PC-9 (cell line): ENCODE measurements around the gene UBA52. TPM values are rescaled to one million over a fixed set of nuclear protein-coding genes. Genes with fewer than 3 reads are reported as not detected.
A peak's percentile ranks its signal among the peaks of the same experiment; 100 is the strongest.

ENCODE experiments used
- BruUV-seq: library from RNA; stranded (reverse); fragments of 400-500 nt; replicated peaks from 2 replicates; lab custom pipeline; 2021; lab: Mats Ljungman, UMichigan
- CTCF ChIA-PET: fragments of 300-600 bp; sonication (Branson Sonifier 250); formaldehyde crosslinking; loops from one replicate; lab custom pipeline; 2022; ENCODE audit warnings: antibody characterized with exemption; lab: Charles Lee
- POLR2A ChIA-PET: fragments of 300-600 bp; sonication (Branson Sonifier 250); formaldehyde crosslinking; loops from one replicate; lab custom pipeline; 2022; ENCODE audit warnings: antibody characterized with exemption; ENCODE audit not compliant: unreplicated experiment; lab: Charles Lee
- DNase-seq, 2 experiments: peaks; one replicate each; pipeline versions ENCODE4 v3.0.0 to v3.0.0-alpha.2; 2015 to 2022; ENCODE audit warnings: mixed read lengths in 1 of 2
- H2AFZ ChIP-seq: fragments of 200-600 bp; sonication (generic); 2 replicates; pipeline ENCODE4 v1.8.1; 2017; ENCODE audit warnings: antibody characterized with exemption
- H3F3A ChIP-seq: fragments of 200-600 bp; sonication (generic); 2 replicates; pipeline ENCODE4 v1.8.1; 2017; ENCODE audit warnings: antibody characterized with exemption, mild to moderate bottlenecking, low read depth; ENCODE audit not compliant: insufficient read depth
- H3K27ac ChIP-seq: fragments of 200-600 bp; sonication (generic); 2 replicates; pipeline ENCODE4 v1.6.1; 2016; ENCODE audit warnings: mixed run types
- H3K27me3 ChIP-seq: fragments of 200-600 bp; sonication (generic); 2 replicates; pipeline ENCODE4 v1.6.1; 2016; ENCODE audit warnings: low read depth, mixed run types; ENCODE audit not compliant: insufficient read depth
- H3K36me3 ChIP-seq: fragments of 200-600 bp; sonication (generic); 2 replicates; pipeline ENCODE4 v1.6.1; 2016; ENCODE audit warnings: low read depth, mixed run types
- H3K4me1 ChIP-seq: fragments of 200-600 bp; sonication (generic); replicated peaks from 2 replicates; pipeline ENCODE4 v1.6.1; 2016; ENCODE audit warnings: mixed run types; ENCODE audit not compliant: insufficient read depth
- H3K4me2 ChIP-seq: fragments of 200-600 bp; sonication (generic); 2 replicates; pipeline ENCODE4 v1.6.1; 2017; ENCODE audit warnings: mixed run types
- H3K4me3 ChIP-seq: fragments of 200-600 bp; sonication (generic); 2 replicates; pipeline ENCODE4 v1.6.1; 2016; ENCODE audit warnings: mixed run types
- H3K79me2 ChIP-seq: fragments of 200-600 bp; sonication (generic); 2 replicates; pipeline ENCODE4 v1.6.1; 2017; ENCODE audit warnings: low read depth, mixed run types
- H3K9me2 ChIP-seq: fragments of 200-600 bp; sonication (generic); 2 replicates; pipeline ENCODE4 v1.8.1; 2017; ENCODE audit warnings: mild to moderate bottlenecking; ENCODE audit not compliant: insufficient read depth
- H3K9me3 ChIP-seq: fragments of 200-600 bp; sonication (generic); 2 replicates; pipeline ENCODE4 v1.8.1; 2016; ENCODE audit warnings: low read depth; ENCODE audit not compliant: insufficient read depth
- H4K20me1 ChIP-seq: fragments of 200-600 bp; sonication (generic); 2 replicates; pipeline ENCODE4 v1.8.1; 2017; ENCODE audit not compliant: insufficient read depth
- CTCF ChIP-seq: fragments of 200-600 bp; sonication (generic); conservative IDR thresholded peaks from 2 replicates; pipeline ENCODE4 v1.6.1; 2017; ENCODE audit warnings: mixed run types, antibody characterized with exemption, mild to moderate bottlenecking, moderate library complexity
- EZH2 ChIP-seq: fragments of 200-600 bp; sonication (generic); IDR thresholded peaks from 2 replicates; pipeline ENCODE4 v1.8.0; 2017; ENCODE audit warnings: antibody characterized with exemption, low read depth
- intact Hi-C: fragments of 100-400 bp; cut with micrococcal nuclease; formaldehyde crosslinking; loops from one replicate; pipeline ENCODE4 v1.10.0; 2022; ENCODE audit not compliant: unreplicated experiment
- total RNA-seq: library from RNA; stranded (reverse); gene quantifications from 2 replicates; pipeline ENCODE4 v1.2.3, GENCODE V29; 2021

Gene UBA52
- total RNA-seq, 1 experiment from 2014 or later: 1,141 TPM

- DNase-seq: no peak
- H3K36me3 ChIP-seq: no peaks in the 10 kb centered on the region
- peaks cover 26% of the 10 kb centered on the region for H3K4me1 ChIP-seq
- peaks cover 61% of the 10 kb centered on the region for H3K27me3 ChIP-seq
- peak within 1 kb of the TSS; percentile 53; the same call in 1 of the 2 replicates for H3K4me3 ChIP-seq
- no peaks in the 10 kb centered on the region for H3K9me2 ChIP-seq
- H3K9me3 ChIP-seq: no peaks in the 10 kb centered on the region
- H4K20me1 ChIP-seq: no peaks in the 10 kb centered on the region
- BruUV-seq: no TSS peak
- H3K4me2 ChIP-seq: peak within 1 kb of the TSS; percentile 86
- no peak within 1 kb of the TSS for H3K27ac ChIP-seq
- ChIA-PET CTCF (no interaction called here), POLR2A (interaction anchor here (0.5 kb wide), 1 partner anchor 127 kb away, joined by 19 read pairs; no protein-coding TSS in a partner anchor)
- 0 out of 2 replicates have a peak within 1 kb of the TSS, but pooled peaks have one; percentile 46 for H2AFZ ChIP-seq
- no peaks in the 10 kb centered on the region for H3K79me2 ChIP-seq
- peaks cover 53% of the 10 kb centered on the region; the same call in 1 of the 2 replicates for H3F3A ChIP-seq
- intact Hi-C loops: loop anchor here (10.0 kb wide), 1 partner anchor 158 kb away; no protein-coding TSS in a partner anchor
- peak; percentile 89; the same call in 1 of the 2 replicates for TF ChIP-seq EZH2
- TF ChIP-seq CTCF: no peak
Measured at GRCh38 chr19:18606281-18607225, 34.9 kb downstream of the UBA52 start, which contains the start of gene CRLF1. Gene CRLF1 (minus strand): TSS chr19:18606799. CDS start chr19:18606656, 143 bp downstream.

- Histone ChIP-seq H3K36me3 (no peaks in the 10 kb centered on the region), H4K20me1 (no peaks in the 10 kb centered on the region), H2AFZ (0 out of 2 replicates have a peak overlapping the region, but pooled peaks have one; percentile 46), H3K27ac (no peak overlapping the region), H3K9me2 (no peaks in the 10 kb centered on the region), H3K79me2 (no peaks in the 10 kb centered on the region), H3K4me2 (peak overlapping the region; percentile 86), H3K9me3 (no peaks in the 10 kb centered on the region), H3F3A (peaks cover 49% of the 10 kb centered on the region; the same call in 1 of the 2 replicates), H3K27me3 (peaks cover 70% of the 10 kb centered on the region), H3K4me3 (peak overlapping the region; percentile 53; the same call in 1 of the 2 replicates), H3K4me1 (peaks cover 26% of the 10 kb centered on the region)
- ChIA-PET POLR2A (interaction anchor here (0.6 kb wide), 1 partner anchor 18 kb away, joined by 5 read pairs; no protein-coding TSS in a partner anchor), CTCF (no interaction called here)
- no peak for DNase-seq
- no peak for TF ChIP-seq CTCF
- peak; percentile 84 for TF ChIP-seq EZH2
- BruUV-seq: no TSS peak
- intact Hi-C loops: loop anchor here (10.0 kb wide), 1 partner anchor 157 kb away; no protein-coding TSS in a partner anchor
Measured at GRCh38 chr19:18607226-18608101, 35.8 kb downstream of the UBA52 start.
